OCI-LY1 (cell line): ENCODE data around the gene PTPRN2.

ENCODE experiments used
- H2AFZ ChIP-seq: fragments of 200-600 bp; sonication (generic), shearing (Covaris generic); 2 replicates; pipeline ENCODE4 v1.6.0; 2014; ENCODE audit warnings: antibody characterized with exemption, mild to moderate bottlenecking, low read length
- H3F3A ChIP-seq: fragments of 200-600 bp; sonication (generic), shearing (Covaris generic); 2 replicates; pipeline ENCODE4 v1.6.0; 2014; ENCODE audit warnings: mild to moderate bottlenecking, antibody characterized with exemption, low read length, moderate library complexity; ENCODE audit not compliant: insufficient read depth
- H3K27ac ChIP-seq: fragments of 200-600 bp; sonication (generic); 2 replicates; pipeline ENCODE4 v1.5.1; 2014; ENCODE audit warnings: low read length, mixed run types, mild to moderate bottlenecking, low read depth; ENCODE audit not compliant: poor library complexity, severe bottlenecking
- H3K27me3 ChIP-seq: fragments of 200-600 bp; sonication (generic); 2 replicates; pipeline ENCODE4 v1.6.0; 2014; ENCODE audit warnings: antibody characterized with exemption, mild to moderate bottlenecking, low read length, moderate library complexity; ENCODE audit not compliant: insufficient read depth
- H3K36me3 ChIP-seq: fragments of 200-600 bp; sonication (generic); 2 replicates; pipeline ENCODE4 v1.6.1; 2014; ENCODE audit warnings: mild to moderate bottlenecking, antibody characterized with exemption, low read length, moderate library complexity, mixed read lengths; ENCODE audit not compliant: insufficient read depth
- H3K4me1 ChIP-seq: fragments of 200-600 bp; sonication (generic); 2 replicates; pipeline ENCODE4 v1.5.1; 2014; ENCODE audit warnings: mild to moderate bottlenecking, low read length, moderate library complexity; ENCODE audit not compliant: insufficient read depth, severe bottlenecking
- H3K4me2 ChIP-seq: fragments of 200-600 bp; sonication (generic), shearing (Covaris generic); 2 replicates; pipeline ENCODE4 v1.6.1; 2014; ENCODE audit warnings: low read length
- H3K4me3 ChIP-seq: fragments of 200-600 bp; sonication (generic); 2 replicates; pipeline ENCODE4 v1.5.1; 2014; ENCODE audit warnings: low read length, low read depth, mild to moderate bottlenecking, mixed read lengths; ENCODE audit not compliant: poor library complexity, severe bottlenecking
- H3K79me2 ChIP-seq: fragments of 200-600 bp; shearing (Covaris generic); 2 replicates; pipeline ENCODE4 v1.6.1; 2016; ENCODE audit warnings: mixed run types, low read length, mixed read lengths; ENCODE audit not compliant: insufficient read depth
- H3K9ac ChIP-seq: fragments of 200-600 bp; sonication (generic), shearing (Covaris generic); 2 replicates; pipeline ENCODE4 v1.6.1; 2014; ENCODE audit warnings: mild to moderate bottlenecking, low read length, mixed read lengths
- H3K9me2 ChIP-seq: fragments of 200-600 bp; sonication (generic), shearing (Covaris generic); 2 replicates; pipeline ENCODE4 v1.6.1; 2014; ENCODE audit warnings: low read depth, mild to moderate bottlenecking, low read length, mixed read lengths
- H3K9me3 ChIP-seq: fragments of 200-600 bp; shearing (Covaris generic); 2 replicates; pipeline ENCODE4 v1.6.1; 2014; ENCODE audit warnings: low read length, mixed read lengths
- H4K20me1 ChIP-seq: fragments of 200-600 bp; sonication (generic), shearing (Covaris generic); 2 replicates; pipeline ENCODE4 v1.6.0; 2016; ENCODE audit warnings: mild to moderate bottlenecking, low read length; ENCODE audit not compliant: insufficient read depth
- EZH2 ChIP-seq: fragments of 200-600 bp; sonication (generic), shearing (Covaris generic); IDR thresholded peaks from 2 replicates; pipeline ENCODE4 v1.8.0; 2017; ENCODE audit warnings: borderline replicate concordance, mixed run types, mild to moderate bottlenecking, antibody characterized with exemption, low read length, moderate library complexity, mixed read lengths
- TF ChIP-seq, protein P1 (sequence below): fragments of 200-600 bp; sonication (generic), shearing (Covaris generic); IDR thresholded peaks from 2 replicates; pipeline ENCODE4 v1.5.1; 2017; ENCODE audit warnings: mild to moderate bottlenecking, antibody characterized with exemption, low read length, moderate library complexity, mixed read lengths

Gene PTPRN2

DNA sequence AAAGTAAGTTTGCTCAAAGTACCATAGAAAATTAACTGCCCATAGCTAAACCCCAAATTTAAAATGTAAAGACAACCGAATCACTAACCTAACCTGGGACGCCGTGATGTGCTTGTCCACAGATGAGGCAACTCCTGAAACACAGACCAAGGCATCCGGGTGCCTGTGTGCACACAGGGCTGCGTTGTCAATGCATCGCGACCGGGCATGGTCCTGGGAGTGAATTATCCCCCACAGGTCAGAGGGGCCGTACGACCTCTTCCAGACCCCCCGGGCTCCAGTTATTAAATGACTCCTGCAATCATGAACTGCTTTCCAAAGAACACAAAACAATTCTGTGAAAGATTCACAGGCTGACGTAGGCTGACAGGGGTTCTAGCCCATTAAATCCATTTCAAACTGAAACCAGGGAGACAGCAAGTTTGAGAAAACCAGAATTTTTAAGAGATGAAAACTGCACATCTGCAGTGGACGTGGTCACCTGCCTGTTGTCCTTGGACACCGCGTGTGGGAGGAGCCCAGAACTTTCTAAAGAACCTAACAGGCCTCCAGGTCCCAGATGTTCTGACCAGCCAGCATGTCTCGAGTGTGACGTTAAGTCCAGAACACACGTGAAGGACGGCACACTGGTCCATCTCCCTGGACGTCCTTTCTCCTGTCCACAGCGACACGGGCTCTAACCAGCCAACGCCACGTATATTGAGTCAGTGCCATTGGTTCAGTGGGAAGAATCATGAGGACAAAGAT is 953.0 kb downstream of the PTPRN2 start:
- H3K4me2 ChIP-seq = no peak overlapping the region
- H3K79me2 ChIP-seq = no peaks in the 10 kb centered on the region
- TF ChIP-seq EZH2 = no peak
- TF ChIP-seq, protein P1, sequence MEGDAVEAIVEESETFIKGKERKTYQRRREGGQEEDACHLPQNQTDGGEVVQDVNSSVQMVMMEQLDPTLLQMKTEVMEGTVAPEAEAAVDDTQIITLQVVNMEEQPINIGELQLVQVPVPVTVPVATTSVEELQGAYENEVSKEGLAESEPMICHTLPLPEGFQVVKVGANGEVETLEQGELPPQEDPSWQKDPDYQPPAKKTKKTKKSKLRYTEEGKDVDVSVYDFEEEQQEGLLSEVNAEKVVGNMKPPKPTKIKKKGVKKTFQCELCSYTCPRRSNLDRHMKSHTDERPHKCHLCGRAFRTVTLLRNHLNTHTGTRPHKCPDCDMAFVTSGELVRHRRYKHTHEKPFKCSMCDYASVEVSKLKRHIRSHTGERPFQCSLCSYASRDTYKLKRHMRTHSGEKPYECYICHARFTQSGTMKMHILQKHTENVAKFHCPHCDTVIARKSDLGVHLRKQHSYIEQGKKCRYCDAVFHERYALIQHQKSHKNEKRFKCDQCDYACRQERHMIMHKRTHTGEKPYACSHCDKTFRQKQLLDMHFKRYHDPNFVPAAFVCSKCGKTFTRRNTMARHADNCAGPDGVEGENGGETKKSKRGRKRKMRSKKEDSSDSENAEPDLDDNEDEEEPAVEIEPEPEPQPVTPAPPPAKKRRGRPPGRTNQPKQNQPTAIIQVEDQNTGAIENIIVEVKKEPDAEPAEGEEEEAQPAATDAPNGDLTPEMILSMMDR = no peak

DNA sequence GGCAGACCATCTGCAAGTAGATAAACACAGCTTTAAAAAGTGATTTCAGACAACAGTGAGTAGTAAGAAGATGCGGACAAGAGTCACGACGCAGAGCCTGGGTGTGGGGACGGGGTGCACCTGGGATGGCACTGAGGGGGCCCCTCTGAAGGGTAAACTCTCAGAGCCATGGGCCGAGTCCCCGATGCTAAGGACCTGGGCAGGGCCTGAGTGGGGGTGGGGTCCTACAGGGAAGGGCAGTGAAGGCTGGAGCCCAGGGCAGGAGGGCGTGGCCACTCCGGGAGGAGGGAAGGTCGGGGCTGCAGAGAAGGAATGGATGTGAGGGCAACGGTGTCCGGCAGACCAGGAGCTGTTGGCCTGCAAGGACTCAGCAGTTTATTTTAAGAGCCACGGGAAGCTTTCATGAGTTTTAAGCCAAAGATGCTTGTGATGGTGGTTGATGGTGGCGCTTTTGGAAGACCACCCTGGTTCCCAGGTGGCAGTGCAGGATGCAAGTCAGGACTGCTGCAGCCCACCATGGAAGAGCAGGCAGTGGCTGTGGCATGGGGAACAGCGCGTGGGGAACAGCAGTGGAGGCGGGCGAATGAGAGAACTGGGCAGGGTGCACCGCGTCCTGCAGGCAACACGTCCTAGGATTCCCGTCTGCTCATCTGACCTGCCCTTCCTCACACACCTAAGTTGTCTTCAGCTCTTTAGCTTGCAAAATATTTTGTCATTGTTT is 954.0 kb downstream of the PTPRN2 start:
- Histone ChIP-seq H3K4me3 (no peak overlapping the region), H3K9me3 (no peaks in the 10 kb centered on the region)

More for the DNA sequence above, 953.0 kb downstream of the PTPRN2 start:
- H3K27me3 ChIP-seq = peaks cover 19% of the 10 kb centered on the region
- no peaks in the 10 kb centered on the region; the same call in 1 of the 2 replicates for H3K9me3 ChIP-seq
- H3K9me2 ChIP-seq = no peaks in the 10 kb centered on the region
- no peak overlapping the region for H2AFZ ChIP-seq
- no peak overlapping the region for H3K9ac ChIP-seq
- no peak overlapping the region for H3K4me3 ChIP-seq
- no peaks in the 10 kb centered on the region for H3K36me3 ChIP-seq
- H3K4me1 ChIP-seq = no peaks in the 10 kb centered on the region
- H3F3A ChIP-seq = no peaks in the 10 kb centered on the region
- H3K27ac ChIP-seq = no peak overlapping the region
- H4K20me1 ChIP-seq = no peaks in the 10 kb centered on the region

DNA sequence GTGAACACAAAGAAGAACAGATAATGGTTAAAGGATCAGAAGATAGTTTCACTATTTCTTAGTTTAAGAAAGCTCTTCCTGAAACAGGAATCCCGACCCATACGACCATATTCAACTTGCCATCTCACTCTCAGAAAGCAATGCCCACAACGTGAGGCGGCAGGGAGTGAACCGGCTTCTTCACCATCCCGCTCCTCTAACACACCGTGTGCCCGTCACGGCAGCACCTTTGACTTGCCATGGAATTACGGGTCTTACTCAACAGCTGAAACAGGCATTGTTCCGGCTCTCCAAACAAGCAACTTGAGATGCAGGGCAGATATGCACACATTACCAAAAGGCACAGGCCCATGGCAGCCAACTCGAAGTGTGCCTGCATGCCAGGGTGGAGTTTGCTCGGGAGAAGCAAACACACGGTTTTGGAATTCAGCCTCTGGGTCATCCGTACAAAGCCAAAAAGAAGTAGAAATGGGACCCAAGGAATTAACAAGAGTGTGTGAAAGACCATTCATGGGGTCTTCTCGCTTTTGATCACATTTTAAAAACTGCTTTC is 957.2 kb downstream of the PTPRN2 start:
- no peak overlapping the region for H3K4me3 ChIP-seq
- H3K4me2 ChIP-seq = no peak overlapping the region
- no peaks in the 10 kb centered on the region for H3K9me3 ChIP-seq
- no peaks in the 10 kb centered on the region for H3K9me2 ChIP-seq
- no peaks in the 10 kb centered on the region for H3K4me1 ChIP-seq
- no peaks in the 10 kb centered on the region for H3F3A ChIP-seq
- H3K9ac ChIP-seq = no peak overlapping the region
- TF ChIP-seq EZH2 = no peak
- peaks cover 36% of the 10 kb centered on the region for H3K27me3 ChIP-seq
- no peak overlapping the region for H2AFZ ChIP-seq
- H4K20me1 ChIP-seq = no peaks in the 10 kb centered on the region
- H3K36me3 ChIP-seq = no peaks in the 10 kb centered on the region
- H3K79me2 ChIP-seq = no peaks in the 10 kb centered on the region
- no peak overlapping the region for H3K27ac ChIP-seq

More for the DNA sequence above, 954.0 kb downstream of the PTPRN2 start:
- Histone ChIP-seq H3K9me2 (no peaks in the 10 kb centered on the region), H3K27ac (no peak overlapping the region), H3K79me2 (no peaks in the 10 kb centered on the region), H3K4me2 (no peak overlapping the region), H3K27me3 (peaks cover 22% of the 10 kb centered on the region), H3K36me3 (no peaks in the 10 kb centered on the region), H3K9ac (no peak overlapping the region), H2AFZ (no peak overlapping the region), H4K20me1 (no peaks in the 10 kb centered on the region), H3F3A (no peaks in the 10 kb centered on the region), H3K4me1 (no peaks in the 10 kb centered on the region)
- TF ChIP-seq EZH2 = no peak
- TF ChIP-seq, protein P1 = no peak
